Fibroblast of peridontal ligament (primary cell): ENCODE data around the gene ADSL.
A peak's percentile ranks its signal among the peaks of the same experiment; 100 is the strongest.

Experiments used
- DNase-seq: peaks from one replicate; pipeline ENCODE4 v3.0.0-alpha.2; 2010; ENCODE audit errors: extremely low read depth

The ADSL gene

DNA sequence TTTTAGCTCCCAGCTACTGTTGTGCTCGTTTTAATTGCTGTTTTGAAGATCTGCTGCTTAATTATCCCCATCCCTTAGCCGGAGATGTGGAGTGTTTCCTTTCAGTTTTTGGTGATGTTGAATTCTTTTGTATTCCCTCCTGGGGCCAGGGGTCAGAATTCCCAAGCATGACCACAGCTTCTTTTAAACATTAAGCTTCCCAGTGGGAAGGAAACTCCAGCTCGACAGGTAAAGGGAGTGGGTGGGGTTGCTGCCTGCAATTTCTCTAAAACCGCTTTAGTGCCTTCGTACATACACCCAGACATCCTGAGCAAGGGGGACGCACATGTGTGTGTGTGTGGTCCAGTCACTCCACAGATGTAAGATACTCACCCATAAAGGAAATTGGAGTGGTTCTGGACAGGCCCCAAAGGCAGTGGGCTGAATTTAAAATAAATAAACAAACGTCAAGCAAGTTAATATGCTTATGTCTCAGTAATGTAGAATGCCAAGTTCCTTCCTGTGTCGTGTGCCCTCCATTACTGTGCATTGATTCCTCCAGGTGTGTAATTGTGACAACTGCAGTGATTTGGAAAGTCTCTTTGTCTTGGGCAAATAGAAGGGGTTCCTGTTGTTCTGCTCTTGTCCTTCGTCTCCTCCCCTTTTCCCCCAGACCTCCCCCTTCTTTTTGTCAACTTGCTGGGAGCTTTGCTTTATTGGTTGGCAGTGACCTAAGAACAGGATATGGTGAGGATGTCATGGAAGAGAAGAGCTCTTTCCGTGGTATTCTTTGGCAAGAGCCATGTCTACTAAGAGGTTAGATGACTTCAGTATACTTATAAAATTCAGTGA lies 19.2 kb upstream of the ADSL start:
- peak; percentile 46 for DNase-seq

DNA sequence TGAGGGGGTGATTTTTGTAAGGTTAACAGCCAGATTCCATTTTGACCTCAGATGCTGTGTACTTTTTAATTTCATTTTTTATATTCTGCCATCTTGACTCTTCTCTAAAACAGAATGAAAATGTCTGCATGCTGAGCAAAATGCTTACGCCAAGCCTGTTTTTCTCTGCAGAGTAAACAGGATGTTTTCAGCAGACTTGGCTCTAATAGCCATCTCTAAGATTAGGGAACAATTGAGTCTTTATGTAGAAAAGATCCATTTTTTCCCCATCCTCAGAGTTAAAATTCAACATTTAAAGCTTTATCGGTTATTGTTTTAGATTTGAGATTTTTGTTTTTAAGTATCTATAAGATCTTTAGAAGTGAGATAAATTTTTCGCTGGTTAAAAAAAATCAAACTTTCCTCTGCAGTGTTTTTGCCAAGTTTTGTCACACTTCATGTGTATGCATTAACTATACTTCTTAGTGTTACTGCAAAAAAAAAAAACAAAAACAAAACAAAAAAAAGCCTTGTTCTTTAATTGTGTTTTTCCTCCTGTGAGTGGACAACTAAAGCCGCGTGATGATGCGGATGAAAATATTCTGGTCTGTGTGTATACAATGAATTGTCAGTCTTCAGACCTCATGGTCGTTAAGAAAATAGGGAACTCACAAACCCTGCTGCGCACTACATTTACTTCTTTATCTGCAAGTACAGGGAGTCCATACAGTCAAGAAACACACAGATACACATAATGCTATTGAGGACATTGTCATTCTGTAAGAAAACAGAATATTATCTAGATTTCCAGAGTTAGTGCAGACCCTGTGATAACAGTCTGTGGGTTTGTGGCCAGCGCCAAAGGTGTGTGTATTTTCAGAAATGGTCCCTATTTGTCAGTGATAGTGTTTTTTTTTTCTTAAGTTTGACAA lies 17.5 kb upstream of the ADSL start:
- no peak for DNase-seq

DNA sequence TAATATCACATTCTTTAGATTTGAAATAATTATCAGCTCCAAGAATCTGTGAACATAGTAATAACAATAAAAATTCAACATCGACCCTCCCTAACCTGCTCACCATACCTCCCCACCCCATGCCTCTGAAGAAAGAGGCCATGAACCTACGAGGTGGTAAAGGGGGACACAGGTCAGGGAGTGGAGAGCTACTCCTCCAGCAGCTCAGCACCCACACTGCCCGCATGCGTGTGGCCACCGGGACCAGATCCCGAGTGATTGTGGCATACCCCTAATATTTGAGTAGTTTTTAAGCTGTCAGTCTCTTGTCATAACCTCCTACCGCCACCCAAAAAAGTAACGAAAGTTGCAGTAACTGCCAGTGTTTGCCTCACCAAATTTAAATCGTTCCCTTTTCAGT lies 16.8 kb upstream of the ADSL start:
- DNase-seq: no peak

DNA sequence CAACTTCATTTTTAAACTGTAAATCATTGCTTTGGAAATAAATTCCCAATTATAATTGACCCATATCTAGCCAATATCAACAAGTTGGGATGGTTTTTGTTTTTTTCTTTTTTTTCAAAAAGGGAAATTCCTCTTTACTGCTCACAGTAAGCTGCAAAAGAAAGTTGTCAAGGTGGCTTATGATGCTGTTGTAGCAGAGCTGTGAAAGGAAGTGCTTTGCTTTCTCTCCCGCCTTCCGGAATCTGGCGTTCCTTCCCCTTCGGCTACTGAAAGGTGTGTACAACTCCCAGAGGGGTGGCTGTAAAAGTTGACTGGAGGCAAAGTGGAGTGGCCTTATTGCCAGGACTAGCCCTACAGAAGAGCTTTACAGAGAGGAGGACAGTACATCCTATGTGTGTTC lies 16.2 kb upstream of the ADSL start:
- no peak for DNase-seq

DNA sequence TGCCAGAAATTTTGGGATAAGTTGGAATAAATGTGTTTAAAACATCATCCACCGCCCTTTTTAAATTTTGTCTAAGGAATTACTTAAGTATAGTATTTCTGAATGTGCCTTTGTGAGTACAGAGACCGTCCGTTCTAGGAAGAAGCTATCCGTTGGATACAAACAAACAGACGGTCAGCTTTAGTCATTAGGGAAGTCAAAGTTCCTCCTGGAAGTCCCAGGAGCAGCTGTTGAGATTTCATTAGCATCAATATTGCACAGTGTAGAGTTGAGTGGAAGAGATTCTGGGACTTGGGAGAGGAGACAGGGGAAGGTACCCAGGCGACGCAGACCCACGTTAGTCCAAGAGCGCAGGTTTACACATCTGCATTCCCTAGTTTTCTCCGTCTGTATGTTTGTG lies 15.7 kb upstream of the ADSL start:
- DNase-seq: no peak

DNA sequence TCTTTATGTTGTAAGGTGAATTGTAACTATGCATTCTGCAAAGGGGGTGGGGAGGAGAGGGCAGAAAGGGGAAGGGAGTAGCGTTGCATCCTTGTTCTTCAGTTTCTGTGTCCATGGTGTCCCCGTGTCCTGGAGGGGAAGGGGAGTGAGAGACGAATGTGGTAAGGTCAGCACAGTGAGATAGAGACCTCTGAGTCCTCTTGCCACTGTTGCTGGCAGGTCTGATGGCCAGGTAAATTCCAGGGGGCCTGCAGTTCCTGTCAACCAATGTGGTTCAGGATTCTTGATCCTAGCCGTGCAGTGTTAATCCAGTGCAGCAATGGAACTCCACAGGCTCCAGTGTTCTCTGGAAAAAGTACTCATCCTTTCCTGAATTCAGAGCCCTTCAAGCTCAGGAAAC lies 14.6 kb upstream of the ADSL start:
- no peak for DNase-seq

DNA sequence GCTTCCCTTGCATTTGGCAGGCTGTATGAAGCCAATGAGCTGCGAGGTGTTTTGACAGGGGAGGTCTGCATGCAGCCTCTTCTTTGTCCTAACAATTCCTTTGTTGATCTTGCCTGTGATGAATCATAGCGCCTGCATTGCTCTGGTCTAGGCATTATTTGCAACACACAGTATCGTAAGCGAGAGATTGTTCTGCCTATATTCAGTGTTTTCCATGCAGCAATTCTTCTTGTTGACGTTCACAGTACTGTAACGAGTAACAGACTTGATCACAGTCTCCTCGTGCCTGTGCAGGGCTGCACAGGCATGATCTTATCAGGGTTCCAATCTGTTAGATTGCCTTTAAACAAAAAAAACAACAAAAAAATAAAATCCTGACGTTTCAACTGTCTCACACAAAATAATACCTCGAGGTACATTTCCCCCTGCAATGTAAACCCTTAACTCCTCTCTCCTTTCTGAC lies 13.9 kb upstream of the ADSL start:
- peak; percentile 39 for DNase-seq

DNA sequence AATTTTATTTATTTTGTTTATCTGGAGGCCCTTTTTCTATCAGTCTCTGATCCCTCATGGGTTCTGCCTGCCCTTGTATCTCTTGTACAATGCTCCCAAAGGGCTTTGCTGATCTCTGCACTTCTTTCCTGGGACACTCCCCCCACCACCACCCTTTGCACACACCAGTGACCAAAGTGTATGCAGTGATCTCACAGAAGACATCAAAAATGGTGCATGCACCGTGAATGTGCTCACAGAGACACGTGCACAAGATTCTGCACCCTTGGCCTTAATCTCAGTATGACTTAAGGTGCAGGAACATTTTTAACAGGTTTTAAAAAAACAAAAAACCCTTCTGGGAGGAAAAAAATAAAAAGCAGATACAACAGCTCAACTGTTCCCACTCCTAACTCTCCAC lies 12.2 kb upstream of the ADSL start:
- DNase-seq: no peak

DNA sequence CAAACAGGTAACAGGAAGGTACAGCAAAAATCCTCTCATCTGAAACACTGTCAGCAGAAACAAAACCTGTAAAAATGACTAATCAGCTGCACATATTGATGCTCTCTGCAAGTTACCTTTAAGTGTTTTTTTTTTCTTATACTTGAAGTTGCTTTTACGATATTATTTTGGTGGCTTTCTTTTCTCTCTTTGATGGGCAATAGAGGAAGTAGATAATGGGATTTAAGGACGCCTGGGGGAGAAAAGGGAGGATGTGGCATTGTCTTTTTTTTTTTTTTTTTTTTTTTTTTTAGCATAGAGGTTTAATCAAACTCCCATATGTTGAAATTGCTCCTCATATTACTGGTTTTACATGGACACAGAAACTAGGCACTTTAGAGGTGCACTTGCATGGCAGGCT lies 11.4 kb upstream of the ADSL start:
- no peak for DNase-seq

DNA sequence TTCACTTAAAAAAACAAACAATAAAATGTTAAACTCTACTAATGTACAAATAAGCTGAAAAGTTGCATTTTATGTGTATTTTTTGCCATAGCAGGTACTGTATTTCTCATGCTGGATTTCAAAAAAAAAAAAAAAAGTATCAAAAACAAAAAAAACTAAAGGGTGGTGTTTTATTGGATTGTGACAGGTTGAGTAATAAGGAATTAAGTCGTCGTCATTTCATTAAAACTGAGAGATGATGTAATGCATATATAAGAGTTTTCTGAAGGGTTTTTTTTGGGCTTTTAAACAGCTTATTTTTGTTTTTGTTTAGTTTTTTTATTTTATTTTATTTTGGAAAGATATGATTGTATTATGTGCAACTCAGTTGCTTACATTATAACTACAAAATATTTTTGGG lies 10.9 kb upstream of the ADSL start:
- DNase-seq: no peak

DNA sequence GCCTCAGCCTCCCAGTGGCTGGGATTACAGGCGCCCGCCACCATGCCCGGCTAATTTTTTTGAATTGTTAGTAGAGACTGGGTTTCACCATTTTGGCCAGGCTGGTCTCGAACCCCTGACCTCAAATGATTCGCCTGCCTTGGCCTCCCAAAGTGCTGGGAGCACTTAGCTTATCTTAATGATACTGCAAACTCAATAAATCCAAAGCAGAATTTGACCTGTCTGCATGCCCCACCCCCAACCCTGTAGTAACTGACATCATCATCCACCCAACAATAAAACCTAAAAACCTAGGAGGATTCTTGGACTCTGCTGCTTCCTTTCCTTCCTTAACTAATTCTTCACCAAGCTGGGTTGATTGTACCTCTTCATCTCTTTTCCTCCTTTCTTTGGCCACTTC lies 6.3 kb upstream of the ADSL start:
- no peak for DNase-seq

DNA sequence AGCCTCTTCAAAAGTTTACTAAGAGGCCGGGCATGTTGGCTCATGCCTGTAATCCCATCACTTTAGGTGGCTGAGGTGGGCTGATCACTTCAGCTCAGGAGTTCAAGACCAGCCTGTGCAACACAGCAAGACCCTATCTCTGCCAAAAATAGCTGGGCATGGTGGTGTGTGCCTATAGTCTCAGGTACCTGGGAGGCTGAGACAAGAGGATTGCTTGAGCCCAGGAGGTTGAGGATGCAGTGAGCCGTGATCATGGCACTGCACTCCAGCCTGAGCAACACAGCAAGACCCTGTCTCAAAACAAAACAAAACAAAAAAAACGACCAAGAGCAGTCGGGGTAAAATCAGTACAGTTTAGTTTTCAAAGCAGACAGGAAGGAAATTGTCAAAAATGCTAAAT lies 4.7 kb upstream of the ADSL start:
- DNase-seq: no peak

DNA sequence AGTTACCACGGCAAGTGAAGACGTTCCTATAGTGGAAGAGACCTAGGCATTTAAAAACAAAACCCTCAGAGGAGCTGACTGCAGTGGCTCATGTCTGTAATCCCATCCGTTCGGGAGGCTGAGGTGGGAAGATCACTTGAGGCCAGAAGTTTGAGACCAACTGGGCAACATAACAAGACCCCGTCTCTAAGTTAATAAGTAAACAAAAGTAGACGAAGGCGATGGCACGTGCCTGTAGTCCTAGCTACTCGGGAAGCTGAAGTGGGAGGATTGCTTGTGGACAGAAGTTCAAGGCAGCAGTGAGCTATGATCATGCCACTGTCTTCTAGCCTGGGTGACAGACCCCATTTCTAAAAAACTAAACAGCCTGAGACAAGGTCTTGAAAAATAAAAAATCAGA lies 3.8 kb upstream of the ADSL start:
- DNase-seq: no peak

DNA sequence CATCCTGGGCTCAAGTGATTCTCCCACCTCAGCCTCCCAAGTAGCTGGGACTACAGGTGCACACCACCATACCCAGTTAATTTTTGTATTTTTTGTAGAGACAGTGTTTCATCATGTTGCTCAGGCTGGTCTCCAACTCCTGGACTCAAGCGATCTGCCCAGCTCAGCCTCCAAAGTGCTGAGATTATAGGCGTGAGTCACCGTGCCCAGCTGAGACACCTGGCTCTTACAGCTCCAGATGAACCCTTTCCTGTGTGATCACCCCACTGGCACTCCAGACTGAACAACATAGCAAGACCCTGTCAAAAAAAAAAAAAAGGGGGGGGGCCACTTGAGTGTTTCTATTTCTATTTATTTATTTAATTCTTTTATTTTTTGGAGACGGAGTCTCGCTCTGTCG lies 1.0 kb upstream of the ADSL start:
- DNase-seq: no peak

DNA sequence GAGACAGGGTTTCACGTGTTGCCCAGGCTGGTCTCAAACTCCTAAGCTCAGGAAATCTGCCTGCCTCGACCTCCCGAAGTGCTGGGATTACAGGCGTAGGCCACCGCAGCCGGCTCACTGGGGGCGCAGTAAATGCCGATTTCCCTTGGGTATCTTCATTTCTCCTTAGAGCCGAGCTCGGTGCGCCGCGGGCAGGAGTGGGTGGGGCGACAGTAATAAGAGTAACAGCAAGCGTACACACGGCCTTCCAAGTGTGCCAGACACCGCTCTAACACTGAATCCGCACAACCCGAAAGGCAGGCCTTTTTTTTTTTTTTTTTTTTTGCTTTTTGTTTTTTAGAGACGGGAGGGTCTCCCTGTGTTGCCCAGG lies 500 bp upstream of the ADSL start:
- DNase-seq: no peak

DNA sequence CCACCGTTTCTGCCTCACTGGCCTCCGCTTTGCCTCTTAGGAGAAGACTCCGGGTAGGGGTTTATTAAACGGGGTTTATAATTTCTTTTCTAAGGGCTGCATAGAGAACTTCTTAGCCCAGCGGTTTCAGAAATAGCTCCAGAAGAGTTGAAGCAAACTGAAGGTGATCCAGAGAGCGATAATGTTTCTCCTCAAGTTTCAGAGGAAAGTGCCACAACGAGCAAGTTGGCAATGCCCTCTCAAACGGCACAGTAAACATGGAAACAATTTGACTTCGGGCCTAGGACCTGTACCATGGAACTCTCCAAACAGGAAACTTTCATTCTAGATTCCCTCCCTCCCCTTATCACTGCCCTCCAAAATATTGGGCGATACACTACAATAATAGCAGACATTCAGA lies 1.0 kb downstream of the ADSL start:
- DNase-seq: no peak

DNA sequence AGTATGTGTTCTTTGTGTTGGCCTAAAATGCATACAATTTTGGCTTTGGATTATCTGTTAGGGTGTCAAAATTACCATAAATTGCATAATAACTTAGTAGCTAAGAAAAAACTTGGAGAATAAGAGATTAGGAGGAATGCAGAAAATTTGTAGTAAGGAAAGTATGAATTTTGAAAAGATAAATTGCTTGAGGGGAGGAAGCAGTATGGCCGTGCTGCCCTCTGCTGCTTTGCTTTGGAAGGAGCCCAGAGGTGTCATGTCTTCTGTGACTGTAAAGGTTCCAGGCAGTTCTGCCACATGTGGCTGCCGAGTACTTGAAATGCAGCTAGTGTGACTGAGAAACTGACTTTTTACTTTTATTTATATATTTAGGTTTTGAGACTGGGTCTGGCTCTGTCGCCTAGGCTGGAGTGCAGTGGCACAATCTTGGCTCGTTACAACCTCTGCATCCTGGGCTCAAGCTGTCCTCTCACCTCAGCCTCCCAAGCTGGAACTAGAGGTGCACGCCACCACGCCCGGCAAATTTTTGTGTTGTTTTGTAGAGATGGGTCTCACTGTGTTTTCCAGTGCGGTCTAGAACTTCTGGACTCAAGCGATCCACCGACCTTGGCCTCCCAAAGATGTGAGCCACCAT lies 1.8 kb downstream of the ADSL start:
- DNase-seq: peak; percentile 74

DNA sequence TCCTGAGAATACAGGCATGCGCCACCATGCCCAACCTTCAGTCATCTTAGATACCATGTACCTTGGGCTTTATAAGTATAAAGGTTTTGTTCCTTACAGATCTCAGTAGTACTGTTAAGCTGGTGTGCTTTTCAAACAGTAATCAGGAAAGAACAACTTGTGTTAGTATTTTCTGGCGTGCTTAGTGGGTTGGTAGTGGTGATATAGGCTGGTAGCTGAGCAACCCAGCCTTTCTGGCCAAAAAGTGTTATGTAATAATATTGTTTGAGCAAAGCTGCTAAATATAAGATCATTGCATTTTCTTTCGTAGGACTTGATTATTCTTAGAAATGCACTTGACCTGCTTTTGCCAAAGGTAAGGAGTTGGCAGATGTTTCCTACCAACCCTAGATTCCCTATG lies 6.5 kb downstream of the ADSL start:
- DNase-seq: no peak

DNA sequence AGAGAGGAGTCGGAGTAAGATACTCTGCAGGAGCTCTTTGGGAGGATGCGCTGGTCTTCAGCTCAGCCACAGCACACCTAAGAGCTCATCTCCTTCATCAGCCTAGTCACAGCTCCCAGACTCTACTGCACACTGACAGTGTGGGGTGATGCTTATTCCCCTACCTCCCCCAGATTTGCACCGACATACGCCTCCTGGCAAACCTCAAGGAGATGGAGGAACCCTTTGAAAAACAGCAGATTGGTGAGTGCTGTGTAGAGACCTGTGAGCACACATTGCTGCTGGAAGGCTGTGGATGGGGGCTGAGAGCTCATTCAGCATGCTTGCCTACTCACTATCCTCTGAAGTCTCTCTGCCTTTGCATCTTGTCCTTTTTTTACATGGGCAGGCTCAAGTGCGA lies 14.8 kb downstream of the ADSL start:
- no peak for DNase-seq

DNA sequence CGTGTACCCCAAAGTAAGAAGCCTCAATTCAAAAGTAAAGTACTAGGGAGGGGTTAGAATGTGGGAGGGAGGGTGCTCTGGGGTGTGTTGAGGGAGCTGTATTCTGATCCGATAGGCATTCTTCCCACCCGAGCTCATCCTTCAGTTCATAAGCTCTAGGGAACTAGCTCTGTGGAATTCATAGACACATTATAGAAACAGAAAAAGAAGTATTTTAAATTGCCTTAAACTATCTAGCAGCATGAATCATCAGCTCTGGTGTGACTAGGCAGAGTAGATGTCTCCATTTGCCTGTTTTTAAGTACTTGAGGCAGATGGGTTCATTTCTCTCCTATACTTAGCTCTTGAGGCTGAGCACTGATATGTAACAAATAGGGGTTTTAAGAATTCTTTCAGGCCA lies 16.8 kb downstream of the ADSL start:
- peak; percentile 65 for DNase-seq

DNA sequence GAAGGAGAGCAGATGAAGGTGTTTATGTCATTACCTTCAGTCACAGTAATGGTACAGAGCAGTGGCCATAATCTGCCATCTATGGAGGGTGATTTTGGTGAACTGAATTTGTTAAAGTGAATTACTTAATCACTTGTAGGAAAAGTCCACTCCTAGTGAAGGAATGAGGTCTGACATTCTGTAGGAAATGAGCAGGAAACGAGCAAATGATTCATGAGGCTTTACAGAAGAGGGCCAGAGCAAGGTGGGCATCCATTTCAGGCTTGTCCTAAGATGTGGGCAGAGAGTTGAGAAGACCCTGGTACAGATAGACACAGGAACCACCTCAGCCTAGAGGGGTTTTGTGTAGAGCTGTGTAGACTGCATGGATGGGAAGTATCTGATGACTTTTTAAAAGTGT lies 18.1 kb downstream of the ADSL start:
- DNase-seq: no peak

DNA sequence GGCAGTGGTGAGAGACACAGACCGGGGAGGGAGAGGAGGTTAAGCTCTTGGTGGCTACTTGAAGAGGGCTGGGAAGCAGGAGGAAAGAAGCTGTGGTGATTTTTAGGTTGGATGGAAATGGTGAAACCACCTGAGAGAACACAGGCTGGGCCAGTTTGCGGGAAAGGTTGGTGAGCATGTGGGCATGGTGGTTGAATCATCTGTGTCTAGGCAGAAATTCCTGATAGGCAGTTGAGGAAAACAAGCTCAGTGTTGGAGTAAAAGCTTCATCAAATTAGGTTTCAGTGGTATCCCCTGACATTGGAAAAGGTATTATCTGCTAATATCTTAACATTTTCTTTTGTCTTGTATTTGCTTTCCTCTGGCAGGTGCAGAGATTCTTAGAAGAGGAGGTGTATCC lies 19.8 kb downstream of the ADSL start:
- DNase-seq: no peak

DNA sequence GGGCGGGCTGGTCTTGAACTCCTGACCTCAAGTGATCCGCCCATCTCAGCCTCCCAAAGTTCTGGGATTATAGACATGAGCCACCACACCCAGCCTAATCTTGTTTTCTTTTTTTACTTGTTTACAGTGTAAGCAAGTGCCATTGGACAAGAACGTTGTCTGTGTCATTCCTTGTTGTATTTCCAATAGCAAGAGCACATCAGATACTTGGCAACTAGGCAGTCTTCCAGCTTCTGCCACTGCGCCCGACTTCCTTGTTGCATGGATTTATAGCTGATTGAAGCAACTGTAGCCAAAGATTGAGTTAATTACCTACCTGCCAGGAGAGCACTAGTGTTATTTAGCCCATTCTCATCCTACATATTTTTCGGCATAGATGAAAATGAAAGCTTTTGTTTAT lies 21.0 kb downstream of the ADSL start:
- DNase-seq: no peak
